ENCODE measurements around the gene PROM1.

PROM1 gene

DNA sequence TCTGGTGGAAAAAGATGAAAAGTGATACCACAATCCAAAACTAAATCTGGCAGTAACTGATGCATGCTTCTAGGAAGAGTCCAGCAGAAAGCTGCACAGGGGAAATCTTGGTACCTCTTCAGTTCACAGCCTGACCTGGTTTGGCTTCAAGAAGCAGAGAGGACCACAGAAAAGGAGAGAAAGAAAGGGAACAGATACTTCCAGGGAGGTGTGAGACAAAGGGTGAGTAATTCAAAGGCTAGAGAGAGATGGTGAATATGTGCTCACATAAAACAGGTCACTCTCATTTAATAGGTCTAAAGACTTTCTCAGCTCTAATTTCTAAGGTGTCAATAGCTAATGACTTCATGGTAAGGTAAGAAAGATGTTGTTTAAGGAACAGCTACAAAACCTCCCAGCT is 132.0 kb downstream of the PROM1 start:
- no peak for DNase-seq (ENCODE audit: low read depth, low spot score)

DNA sequence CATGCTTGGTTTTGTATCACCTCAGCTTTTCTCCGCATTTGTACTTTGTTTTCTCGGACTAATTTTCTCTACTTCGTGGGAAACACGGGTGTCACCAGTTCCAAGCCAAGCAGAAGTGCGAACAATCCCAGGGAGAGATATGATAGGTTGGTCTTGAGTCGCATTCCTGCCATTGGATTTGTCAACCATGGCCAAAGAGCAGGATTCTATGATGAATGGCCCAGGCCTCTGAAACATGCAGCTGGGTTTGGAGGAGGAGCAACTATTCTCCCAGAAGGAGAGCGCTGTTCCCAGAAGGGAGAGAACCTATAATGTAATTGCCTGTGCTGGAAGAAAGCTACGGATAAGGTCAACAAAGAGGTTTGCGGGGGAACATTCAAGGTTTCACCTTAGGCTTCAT is 135.0 kb downstream of the PROM1 start:
- DNase-seq (ENCODE audit: low read depth, low spot score): no peak

DNA sequence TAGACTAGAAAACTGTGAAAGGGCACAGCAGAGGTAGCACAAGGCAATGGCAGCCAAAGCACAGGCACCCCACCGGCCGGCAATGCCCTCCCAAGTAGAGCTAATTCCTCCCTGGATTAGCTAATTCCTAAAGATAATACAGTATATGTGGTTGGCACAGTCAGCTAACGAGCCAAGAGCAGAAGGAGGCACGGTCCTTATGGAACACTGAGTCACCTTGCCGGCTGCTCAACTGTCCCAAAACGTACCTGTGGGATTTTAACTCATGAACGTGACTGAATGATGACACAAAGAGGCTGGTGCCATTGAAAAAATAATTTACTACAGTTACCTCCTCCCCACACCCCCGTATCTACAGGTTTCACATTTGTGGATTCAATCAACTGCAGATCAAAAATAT is 136.1 kb downstream of the PROM1 start:
- no peak for DNase-seq (ENCODE audit: low read depth, low spot score)

DNA sequence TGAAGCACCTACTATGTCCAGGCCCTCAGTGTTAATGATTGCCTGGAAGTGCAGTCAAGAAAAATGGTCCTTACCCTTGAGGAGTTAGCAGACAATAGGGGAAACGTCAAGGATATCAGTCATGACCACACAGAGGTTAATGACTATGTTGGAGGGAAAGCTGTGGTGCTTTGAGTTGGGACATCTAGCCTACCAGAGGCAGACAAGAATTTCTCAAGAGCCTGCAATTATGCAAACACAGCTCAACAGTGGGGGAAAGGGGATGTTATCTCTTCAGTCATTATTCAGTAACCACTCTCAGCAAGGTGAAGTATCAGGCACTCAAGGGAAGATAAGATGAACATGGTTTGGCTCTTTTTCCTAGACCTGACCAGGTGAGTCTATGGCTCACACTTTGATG is 138.3 kb downstream of the PROM1 start:
- no peak for DNase-seq (ENCODE audit: low read depth, low spot score)

DNA sequence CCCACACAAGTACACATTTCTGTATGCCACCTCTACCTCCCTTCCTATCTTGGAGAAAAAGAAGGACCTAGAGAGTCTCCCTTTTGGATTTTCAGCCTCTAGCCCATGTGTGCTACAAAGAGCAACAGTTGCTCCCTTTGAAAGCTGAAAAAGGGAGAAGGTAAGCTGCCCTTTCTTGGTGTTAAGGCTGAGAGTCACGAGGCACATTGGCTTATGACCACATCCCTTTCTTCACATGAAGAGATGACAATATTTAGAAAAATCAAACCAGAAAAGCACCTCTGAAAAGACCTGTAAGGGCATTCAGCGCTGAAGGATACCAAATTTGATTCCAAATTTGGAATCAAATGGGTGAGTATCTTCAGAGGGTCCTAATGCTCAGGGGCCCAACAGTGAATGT is 138.9 kb downstream of the PROM1 start:
- DNase-seq (ENCODE audit: low read depth, low spot score): no peak

DNA sequence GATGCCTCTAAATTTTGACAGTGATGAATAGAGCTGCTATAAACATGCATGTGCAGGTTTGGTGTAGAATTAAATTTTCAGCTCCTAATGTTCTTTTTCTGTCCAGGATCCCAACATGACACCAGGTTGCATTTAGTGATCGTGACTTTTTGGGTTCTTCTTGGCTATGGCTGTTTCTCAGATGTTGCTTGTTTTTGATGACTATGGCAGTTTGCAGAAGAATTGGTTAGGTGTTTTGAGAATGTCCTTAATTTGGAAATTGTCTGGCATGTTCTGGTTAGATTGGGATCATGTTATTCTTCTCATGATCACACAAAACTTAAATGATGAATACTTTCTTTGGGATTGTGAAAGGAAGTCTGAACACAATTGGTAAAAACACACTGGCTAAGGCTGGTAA is 141.5 kb downstream of the PROM1 start:
- DNase-seq (ENCODE audit: low read depth, low spot score): no peak

DNA sequence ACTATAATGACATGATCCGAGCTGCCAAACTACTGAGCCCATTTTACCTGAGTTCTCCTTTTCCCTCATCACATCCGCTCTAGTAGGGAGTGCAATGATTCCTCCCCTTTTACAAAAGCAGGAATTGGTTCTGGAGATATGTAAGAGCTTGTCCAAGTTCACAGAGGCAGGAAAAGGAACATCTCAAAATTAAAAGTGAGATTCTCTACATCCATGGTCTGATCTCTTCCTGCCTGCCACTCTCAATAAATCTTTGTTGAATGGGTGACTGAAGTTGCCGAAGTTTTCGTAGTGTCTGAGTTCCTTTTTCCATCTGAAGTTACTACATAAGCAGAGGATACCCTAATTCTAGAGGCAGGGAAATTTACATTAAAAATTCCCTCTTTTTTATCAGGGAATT is 145.2 kb downstream of the PROM1 start, which contains the start of gene FGFBP1:
FGFBP1 (minus strand) TSS at position 101 of the 400 bp plus-strand sequence. CDS start 2,108 bp downstream, outside the sequence.
- DNase-seq (ENCODE audit: low read depth, low spot score): no peak

DNA sequence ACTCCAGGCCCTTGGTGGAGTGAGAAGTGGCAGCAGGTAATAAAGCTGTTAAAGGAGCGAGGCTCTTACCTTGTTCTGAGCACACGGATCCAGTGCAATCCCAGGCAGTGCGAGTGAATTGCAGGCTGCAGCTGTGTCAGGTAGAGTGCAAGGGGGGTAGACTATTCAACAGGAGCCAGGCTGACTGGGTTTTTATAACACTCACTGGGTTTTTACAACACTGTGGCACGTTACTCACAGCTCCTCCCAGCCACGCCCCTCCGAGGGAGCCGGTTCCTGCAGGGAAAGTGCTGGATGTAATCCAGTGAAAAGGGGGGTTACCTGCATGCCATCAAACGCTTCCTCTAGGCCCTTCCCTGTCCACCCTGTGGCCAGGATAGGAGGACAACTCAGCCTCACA is 145.6 kb downstream of the PROM1 start:
- DNase-seq (ENCODE audit: low read depth, low spot score): peak; percentile 29

DNA sequence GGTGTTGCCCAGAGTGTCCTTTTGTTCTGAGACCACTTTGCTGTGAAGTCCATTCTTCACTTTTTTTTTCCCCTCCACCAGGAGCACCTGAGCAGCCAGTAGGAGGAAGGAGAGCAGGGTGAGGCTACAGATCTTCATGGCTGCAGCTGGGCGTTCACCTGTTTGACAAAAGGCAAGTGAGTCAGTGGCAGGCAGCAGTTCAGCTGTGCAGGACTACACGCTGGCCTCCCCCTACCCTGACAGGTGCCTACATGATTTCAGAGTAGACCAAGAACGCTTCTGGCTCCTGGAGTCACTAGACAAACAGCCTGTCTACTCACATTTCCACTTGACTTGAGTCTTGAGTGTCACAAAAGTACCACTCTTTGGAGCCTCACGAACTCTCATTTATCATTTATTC is 147.3 kb downstream of the PROM1 start:
- DNase-seq (ENCODE audit: low read depth, low spot score): no peak

DNA sequence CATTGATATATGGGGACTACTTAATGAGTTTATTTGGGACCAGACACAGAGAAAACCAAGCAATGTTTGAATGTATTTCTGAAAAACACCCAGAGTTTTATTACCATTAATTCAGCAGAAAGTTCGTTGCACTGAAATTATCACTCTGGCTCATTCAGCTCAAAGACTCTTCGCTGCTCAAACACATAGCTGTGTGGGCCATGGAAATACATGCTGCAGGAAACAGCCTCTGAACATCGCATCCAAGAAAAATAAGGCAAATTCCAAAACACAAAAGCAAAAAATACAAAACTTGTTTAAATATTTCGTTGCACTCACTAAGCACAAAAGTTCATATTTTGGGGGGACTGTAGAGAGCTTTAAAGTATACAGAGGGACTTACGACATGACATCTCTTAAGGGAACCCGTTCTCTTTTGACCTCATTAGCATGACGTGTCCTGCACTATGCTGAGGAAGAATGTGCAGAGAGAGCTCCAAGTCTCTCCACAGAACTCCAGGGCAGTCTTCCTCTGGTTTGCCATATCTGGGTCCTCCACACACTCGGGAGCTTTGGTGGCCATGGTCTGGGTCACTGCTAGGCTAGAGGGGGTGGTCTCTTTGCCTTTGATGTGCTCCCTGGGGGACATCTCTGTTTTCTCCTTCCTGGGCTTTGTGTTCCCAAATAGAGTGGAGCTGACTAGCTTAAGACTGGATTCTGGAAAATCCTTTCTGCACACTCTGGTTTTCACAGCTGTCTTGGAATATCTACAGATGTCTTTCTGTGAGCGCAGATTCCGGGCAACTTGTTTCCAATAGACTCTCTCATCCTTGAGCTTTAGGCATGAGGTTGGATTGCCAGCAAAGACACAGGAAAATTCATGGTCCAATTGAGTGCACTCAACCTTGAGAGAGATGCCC is 148.1 kb downstream of the PROM1 start:
- DNase-seq (ENCODE audit: low read depth, low spot score): no peak

DNA sequence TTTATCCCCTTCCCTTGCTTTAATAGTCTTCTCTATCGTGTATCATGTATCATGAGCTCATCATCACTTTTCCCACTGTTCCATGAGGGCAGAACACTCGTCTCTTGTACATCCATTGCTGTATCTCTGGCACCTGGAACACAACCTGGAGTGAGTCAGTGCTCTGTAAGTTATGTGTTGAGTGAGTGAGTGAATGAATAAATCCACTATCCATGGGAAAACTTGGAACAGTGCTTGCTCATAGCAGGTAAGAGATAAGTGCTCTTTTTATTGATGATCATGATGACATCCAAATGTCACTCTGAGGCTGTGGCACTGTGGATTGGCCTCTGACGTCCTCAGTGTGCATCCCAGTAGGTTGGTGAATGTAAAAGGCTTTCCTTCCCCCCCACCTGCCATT is 149.6 kb downstream of the PROM1 start:
- DNase-seq (ENCODE audit: low read depth, low spot score): no peak

DNA sequence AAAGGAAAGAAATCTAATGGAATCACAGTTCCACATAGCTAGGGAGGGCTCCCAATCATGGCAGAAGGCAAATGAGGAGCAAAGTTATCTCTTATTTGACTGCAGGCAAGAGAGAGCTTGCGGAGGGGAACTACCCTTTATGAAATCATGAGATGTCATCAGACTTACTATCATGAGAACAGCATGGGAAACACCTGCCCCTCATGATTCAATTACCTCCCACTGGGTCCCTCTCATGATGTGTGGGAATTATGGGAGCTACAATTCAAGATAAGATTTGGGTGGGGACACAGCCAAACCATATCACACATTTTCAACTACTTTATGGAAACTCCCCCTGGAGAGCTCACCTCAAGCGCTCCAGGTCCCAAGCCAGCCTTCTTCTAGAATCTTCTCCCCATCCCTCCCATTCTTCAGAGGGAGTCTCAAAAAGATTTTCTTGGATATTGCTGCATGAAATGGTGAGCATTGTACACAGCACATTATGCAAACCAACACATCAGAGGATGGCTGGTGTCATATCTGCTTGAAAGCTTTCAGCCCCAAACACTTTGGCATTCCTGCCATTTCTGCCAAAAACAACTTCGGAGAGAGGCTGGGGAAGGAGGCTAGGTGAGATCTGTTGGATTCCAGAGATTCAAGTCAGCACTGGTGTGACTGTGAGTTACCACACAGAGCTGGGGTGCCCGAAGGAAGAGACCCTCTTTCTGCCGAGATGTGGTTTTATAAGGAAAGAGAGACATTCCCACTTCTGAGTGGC is 152.2 kb downstream of the PROM1 start:
- no peak for DNase-seq (ENCODE audit: low read depth, low spot score)

DNA sequence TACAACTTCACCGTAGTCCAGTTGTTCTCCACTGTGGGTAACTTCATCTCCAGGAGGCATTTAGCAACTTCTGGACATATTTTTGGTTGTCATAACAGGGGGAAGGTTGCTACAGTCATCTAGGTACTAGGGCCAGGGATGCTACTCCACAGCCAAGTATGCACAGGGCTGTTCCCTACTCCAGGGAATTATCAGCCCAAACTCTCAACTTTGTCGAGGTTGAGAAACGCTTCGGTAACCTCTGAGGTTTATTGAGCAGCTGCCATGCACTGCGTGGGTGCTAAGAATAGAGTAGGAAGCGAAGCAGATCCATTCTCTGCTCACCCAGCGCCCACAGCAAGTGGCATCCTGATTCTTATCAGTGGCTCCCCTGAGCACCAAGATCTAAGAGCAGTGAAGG is 153.5 kb downstream of the PROM1 start:
- DNase-seq (ENCODE audit: low read depth, low spot score): no peak

DNA sequence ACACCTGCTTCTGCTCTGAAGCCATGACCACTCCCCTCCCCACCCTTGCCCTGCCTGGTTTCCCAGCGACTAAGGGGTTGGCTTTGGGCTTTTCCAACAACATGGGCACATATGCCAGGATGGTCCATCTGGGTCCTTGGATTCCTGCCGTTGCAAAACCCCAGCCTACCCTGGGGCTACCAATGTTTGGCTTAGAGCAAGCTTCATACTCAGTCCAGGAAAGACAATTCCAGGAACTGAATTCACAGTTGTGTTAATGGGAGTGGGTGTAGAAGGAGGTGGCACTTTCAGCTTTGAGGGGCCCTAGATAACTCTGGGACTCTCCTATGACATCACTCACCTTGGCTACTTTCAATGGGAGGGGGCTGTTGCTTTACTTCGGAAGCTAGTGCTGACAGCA is 154.3 kb downstream of the PROM1 start:
- DNase-seq (ENCODE audit: low read depth, low spot score): no peak

DNA sequence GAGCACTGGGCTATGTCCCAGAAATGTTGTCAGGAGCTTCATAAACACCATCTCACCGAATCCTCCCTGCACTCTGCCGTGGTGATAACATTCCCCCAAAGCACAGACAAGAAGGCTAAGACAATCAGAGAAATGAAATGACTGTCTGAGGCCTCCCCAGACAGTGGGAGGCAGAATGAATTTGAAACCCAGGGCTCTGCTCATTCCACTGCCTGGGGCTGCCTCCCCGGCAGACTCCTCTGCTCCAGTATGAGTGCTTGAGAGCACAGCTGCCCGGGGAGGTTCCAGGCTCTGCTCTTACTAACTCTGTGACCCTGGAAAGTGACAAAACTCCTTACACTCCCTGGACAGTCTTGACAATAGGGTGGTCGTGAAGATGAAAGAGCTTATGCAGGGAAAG is 154.9 kb downstream of the PROM1 start:
- DNase-seq (ENCODE audit: low read depth, low spot score): no peak

DNA sequence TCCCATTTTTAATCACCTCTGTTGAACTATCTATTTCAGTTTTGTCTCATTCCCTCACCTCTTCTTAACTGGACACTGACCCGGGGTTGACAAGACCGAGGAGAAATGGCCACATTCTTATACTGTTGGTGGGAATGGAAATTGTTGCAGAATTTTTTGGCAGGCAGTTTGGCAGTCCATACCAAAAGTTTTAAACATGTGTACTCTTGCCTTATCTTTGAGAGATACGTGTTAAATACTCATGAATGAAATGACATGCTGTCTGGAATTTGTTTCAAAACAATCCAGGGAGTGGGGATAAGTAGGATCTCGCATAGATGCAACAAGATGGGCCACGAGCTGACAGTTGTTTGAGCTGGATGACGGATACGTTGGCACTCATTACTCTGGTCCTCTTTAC is 157.3 kb downstream of the PROM1 start:
- no peak for DNase-seq (ENCODE audit: low read depth, low spot score)

DNA sequence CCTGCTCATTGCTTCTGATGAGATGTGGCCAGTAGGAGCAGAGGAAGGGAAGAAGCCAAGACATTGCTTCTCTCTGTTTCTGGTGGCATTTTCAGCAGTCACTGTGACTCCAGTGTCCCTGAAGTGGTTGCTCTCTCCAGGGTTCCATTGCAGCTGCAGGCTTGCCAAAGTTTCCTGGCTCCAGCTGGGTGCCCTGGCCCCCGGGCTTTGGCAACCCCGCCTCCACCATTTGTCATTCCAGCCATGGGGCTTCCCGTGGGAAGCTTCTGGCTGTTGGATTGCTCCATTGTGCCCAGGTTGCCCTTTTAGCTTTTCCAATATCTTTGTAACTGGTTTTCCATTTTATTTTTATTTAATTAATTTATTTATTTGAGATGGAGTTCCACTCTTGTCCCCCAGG is 158.0 kb downstream of the PROM1 start:
- DNase-seq (ENCODE audit: low read depth, low spot score): no peak

DNA sequence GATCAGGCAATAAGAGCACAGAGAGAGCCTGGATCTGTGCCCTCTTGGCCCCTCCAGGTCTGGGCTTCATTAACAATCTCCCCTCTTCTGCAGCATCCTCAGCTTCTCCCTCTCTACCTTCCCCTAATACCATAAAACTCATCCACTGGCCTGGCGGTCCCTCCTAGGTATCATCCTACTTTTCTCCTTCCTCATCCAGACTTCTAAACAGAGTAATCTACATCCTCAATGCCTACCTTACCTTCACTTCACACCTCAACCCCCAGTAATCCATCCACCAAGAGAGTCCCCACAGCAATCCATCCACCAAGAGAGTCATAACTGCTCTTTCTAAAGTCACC is 162.3 kb downstream of the PROM1 start:
- no peak for DNase-seq (ENCODE audit: low read depth, low spot score)

DNA sequence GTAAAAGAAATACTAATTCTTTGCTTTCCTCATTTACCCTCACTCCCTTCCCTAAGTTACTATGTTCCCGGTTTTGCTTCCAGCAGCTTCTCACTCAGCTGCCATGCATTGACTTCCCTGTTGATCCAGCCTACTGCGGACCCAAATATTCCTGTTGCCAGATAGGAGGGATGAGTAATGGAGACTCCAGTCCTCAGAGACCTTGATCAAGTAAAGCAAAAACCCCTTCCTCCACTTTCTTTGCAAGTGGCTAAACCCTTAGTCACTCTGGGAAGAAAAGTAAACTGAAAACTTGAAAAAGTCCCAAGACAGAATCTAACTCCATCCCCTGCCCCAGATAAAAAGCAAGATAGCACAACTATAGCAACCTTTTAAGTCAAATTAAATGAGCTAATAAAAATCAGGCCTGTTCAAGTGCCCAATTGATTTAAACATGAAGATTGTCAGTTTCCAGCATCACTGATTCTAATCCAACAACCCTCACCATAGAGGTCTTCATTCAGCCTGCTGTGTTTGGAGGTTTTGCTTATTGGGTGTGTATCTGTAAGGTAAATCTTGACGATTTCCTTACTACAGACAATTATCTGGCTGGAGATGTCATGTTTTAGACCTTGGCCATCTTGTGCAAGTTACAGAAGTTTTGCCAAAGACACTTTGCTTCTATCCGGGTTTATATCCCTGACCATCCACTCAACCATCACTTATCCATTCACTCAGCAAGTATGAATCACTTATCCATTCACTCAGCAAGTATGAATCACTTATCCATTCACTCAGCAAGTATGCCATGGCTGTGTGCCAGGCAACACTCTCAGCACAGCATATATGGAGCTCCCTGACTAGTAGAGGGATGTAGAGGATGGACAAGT is 162.9 kb downstream of the PROM1 start:
- DNase-seq (ENCODE audit: low read depth, low spot score): peak; percentile 98

DNA sequence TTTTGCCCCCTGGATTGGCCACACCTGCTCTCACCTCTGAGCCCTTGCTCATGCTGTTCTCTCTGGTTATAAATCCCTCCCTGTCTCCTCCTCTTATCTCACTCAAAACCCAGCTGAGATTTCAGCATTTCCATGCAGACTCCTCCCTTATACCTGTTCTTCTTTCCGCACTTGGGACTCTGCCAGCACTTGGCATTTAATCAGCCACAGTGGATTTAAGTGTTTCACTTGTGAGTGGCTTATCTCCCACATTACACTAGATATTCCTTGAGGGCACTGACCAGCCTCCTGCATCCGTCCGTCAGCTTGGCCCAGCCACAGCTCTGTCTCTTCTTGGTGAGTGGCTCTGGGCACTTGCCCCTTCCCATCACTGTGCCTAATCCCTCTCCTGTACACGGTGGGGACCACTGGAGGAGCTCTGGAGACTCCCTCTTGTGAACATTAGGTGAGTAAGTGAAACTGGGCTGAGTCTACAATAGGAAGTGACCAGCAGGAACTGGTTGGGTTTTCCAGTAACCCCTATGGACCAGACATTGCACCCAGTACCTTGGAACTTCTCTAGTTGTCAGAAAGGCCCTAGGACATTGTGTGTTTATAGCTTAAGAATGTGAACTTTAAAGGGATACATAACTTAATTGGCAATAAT is 165.2 kb downstream of the PROM1 start:
- DNase-seq (ENCODE audit: low read depth, low spot score): no peak
